ENCODE results near the gene ZNF532.

The ZNF532 gene

GRCh38 chr18:58983260-58984155 lies 118.8 kb downstream of the ZNF532 start:
- DNase-seq, result no peak

- no peak for DNase-seq
These were observed 123.9 kb downstream of the ZNF532 start for GRCh38 chr18:58988600-58988999.

DNA sequence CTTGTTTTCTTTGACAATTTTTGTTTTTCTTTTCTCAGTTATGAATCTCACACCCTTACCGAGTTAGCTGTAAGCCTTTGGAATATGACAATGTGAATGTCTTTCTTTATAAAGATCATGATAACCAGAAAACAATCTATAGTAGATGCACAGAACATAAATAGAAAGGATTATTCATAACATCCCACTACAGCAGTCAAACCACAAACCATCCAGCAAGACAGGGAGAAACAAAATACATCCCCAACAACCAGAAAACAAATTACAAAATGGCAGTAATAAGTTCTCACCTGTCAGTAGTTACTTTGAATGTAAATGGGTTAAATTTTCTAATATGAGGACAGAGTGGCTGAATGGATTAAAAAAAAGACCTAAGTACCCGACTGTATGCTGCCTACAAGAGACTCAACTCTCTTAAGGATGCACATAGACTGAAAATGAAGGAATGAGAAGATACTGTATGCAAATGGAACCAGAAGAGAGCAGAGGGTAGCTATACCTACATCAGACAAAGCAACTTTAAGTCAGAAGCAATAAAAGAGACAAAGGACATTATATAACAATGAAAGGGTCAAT lies 124.6 kb downstream of the ZNF532 start:
- DNase-seq, result no peak

DNA sequence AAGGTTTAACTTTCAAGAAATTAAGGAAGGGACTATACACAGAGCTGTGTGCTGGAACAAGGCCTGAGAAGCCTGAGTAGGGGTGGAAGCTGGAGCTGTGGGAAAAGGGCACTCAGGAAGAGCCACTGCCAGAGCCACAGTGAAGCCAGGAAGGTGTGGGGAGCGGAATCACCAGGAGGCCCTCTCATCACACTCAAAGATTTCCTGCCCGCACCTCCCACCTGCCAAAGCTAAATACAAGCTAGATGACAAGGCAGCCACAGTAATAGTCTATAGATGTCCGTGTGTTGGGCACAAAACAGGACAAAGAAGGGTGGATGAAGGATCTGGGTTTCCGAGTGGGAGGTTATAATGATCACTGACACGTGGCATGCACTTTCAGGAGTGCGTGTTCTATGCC lies 126.0 kb downstream of the ZNF532 start:
- no peak for DNase-seq

DNA sequence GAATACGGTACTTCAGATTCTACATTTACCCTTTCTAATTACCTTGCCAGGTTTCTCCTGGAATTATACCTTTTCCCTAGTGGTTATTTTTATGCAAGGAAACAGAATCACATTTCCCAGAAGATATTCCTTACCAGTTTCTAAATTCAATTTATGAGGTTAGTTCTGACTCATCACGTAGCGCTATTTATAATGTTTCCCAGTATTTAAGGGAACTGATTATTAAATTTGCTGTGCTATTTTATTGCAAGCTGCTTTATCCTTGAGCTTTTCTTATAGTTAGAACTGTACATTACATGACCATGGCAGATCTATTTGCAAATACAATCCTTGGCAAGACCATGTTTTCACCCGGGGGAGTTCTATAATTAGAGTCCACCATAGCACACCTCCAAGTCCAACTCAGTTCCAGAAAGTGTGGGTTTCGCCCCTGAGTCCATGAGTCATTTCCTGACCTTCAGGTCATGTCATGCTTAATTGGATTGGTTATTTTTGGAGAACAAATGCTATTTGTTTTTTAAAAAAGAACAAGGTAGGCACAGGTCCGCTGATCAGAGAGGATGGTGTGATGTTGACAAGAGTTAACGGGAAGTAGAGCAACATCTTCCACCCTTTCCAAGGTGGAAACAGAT lies 126.6 kb downstream of the ZNF532 start:
- DNase-seq, result no peak

DNA sequence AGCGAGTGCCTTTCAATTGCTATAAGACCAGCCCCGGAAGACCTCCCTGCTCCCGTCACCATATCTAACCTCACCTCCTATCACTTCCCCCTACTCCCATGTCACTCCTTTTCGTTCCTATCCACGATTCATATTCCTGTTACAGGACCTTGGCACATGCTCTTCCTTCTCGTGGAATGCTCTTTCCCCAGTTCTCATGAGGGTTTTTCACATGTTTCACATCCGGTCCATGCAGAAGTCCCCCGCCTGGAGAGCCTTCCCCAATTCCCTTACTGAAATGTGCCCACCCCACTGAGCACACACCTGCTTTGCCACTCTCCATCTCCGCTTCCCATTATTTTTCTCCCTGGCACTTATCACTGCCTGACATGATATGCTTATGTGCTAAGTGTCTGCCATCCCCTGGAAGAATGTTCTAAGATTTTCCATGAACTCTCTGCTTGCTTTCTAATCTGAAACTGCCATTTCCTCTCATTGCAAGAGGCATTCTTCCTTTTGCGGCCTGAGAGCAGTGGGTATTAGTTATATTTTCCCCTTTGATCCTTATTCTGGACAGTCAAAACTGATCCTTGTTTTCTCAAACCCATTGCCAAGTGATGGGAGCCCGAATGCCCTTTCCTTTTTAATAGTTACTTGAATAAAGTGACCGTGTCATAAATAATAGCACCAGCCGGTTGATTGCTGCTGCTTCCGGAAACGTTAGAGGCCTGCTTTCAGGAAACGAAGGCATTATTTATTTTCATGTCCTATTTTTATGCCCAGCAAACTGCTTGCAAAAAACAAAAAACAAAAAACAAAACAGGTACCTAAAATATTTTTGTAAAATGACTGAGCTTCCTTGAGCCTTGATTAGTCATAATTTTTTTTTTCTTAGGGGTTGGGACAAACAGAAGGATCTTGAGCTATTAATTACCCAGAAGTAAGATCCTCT lies 127.9 kb downstream of the ZNF532 start:
- DNase-seq, result no peak

GRCh38 chr18:58993260-58993659 lies 128.6 kb downstream of the ZNF532 start:
- DNase-seq, result no peak

GRCh38 chr18:58995663-58996062 lies 131.0 kb downstream of the ZNF532 start:
- DNase-seq, result no peak

GRCh38 chr18:58996131-58996641 lies 131.5 kb downstream of the ZNF532 start:
- no peak for DNase-seq

DNA sequence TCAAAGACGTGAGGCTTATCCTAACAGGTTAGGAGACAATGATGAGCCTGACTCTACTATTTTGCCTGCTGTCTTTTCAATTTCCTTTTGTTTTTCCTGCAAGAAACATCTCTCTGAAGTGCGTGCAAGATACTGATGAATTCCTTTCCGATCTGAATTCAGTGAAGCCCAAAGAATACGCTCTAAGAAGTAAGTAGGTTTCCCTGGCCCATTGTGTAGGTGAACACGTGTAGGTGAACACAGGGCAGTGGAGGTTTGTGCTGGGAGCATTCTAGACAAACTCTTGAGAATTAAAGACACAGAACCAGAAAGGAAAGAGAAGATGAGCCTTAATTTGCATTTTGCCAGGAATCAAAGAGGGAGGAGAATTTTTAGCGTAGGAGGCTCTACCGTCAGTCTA lies 132.0 kb downstream of the ZNF532 start:
- no peak for DNase-seq

- DNase-seq, result no peak
These were observed 133.2 kb downstream of the ZNF532 start for GRCh38 chr18:58997811-58998337.

GRCh38 chr18:58998401-58999203 lies 133.9 kb downstream of the ZNF532 start:
- DNase-seq, result no peak

- no peak for DNase-seq
These were observed 136.5 kb downstream of the ZNF532 start for GRCh38 chr18:59001166-59001565.

DNA sequence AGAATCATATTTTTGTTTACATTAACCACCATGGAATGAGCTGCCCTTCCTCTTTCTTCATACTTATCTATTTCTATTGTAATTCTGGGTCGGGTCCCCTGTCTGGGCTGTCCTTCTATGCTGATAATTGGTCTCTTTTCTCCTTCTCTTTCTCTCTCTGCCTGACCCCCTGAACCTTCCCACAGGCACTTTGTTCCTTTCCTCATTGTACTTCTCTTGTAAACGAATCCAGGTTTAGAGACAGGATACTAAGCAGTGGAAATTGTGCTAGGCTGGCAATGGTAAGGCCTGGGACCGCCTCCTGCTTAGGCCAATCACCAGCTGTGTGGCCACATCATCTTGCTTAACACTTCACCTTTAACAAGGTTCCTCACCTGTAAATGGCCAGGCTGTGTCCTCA lies 137.0 kb downstream of the ZNF532 start:
- no peak for DNase-seq

- DNase-seq, result no peak
These were observed 138.4 kb downstream of the ZNF532 start for GRCh38 chr18:59002974-59003594.

DNA sequence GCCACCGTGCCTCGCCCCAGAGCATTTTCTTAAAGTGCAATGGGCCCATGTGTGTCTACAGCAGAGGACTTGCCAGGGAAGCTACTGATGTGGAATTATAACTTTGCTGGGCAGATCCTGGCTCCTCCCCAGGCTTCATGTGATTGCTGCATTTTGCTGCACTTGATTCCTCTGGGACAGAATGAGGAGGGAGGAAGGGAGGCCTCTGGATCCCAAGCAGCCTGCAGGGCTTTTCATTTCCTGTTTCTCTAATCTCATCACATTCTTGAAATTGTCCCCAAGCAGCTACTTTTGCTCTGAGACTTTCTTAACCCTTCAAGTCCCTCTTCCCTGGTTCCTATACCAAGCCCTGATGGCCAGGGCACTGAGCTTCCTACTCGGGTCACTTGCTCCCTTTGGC lies 140.6 kb downstream of the ZNF532 start:
- no peak for DNase-seq

DNA sequence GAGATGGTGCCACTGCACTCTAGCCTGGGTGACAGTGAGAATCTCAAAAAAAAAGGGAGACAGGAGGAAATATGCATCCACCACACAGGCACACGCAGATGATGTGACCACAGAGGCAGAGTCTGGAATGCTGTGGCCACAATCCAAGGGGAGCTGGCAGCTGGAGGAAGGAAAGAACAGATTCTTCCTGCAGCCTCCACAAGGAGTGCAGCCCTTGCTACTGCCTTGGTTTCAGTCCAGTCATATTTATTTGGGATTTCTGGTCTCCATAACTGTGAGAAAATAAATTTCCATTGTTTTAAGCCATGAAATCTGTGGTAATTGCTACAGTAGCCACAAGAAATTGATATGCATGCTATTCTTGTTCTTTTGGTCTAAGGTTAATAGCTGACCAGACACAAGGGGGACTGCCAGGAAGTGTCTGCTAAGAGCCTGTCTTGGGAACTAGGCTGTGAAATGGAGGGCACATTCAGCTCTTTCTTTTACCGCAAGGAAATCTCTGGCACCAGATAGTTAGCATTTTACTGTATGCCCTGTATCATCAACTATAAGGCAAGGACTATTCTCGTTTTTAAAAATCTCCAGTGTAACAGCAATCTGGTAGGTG lies 141.9 kb downstream of the ZNF532 start:
- DNase-seq, result no peak

- DNase-seq, result no peak
These were observed 143.8 kb downstream of the ZNF532 start for GRCh38 chr18:59008302-59008974.

DNA sequence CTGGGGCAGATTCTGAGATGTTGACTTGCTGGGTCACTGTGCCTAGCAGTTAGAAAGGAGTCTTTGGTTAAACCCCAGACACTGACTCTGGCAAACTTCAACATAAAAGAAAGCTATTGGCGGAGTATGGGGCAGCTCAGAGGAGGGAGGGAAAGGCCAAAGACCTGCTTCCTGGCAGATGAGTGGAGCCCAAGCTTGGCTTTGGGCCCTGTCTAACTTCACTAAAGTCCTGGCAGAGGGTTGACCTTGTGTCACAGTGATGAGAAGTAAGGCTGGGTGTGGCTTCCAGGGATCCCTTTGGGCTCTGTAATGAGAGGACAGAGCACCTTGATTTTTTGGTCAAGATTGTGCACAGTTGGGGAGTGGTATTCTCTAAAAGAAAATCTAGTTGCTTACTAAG lies 145.2 kb downstream of the ZNF532 start:
- DNase-seq, result no peak

GRCh38 chr18:59011289-59011688 lies 146.6 kb downstream of the ZNF532 start:
- no peak for DNase-seq
